ENCODE measurements around the gene POLH. TPM values are rescaled to one million over a fixed set of nuclear protein-coding genes. Genes with fewer than 3 reads are reported as not detected.
"Not testable (repeated sequence)": the region's sequence is repeated elsewhere in the genome, so short reads cannot be mapped to it uniquely, and the experiment has no call there.

POLH gene
- total and polyA plus RNA-seq, 2 of the 4 experiments (the other 2 are of a cell fraction) = 13.3 to 26.0 TPM

- no peak overlapping the region for H3K56ac ChIP-seq (ENCODE audit: extremely low read depth, insufficient read depth, low read length)
- no peak overlapping the region for H3K18ac ChIP-seq (ENCODE audit: low read depth, low read length)
- dilution Hi-C loops (cut with HindIII; ENCODE audit: low sequenced_read_pairs, unreplicated experiment) = no loop called here
- H4K8ac ChIP-seq (ENCODE audit: low read depth in 2 of 2, low read length in 2 of 2) = no peak overlapping the region
- no peak overlapping the region for H4K91ac ChIP-seq (ENCODE audit: insufficient read depth, low read depth, low read length)
- ChIA-PET POLR2A (ENCODE audit: unreplicated experiment) (interaction anchor here (0.6 kb wide), 1 partner anchor 738 kb away, joined by 6 read pairs; no protein-coding TSS in a partner anchor), CTCF (no interaction called here)
- H3K9me3 ChIP-seq (ENCODE audit: control insufficient read depth, insufficient read depth, low read length) = no peaks in the 10 kb centered on the region
- intact Hi-C loops (cut with micrococcal nuclease) = no loop called here
- ATAC-seq (ENCODE audit: low read depth) (no peak), DNase-seq (no peak)
- no peak overlapping the region for H2BK20ac ChIP-seq (ENCODE audit: low read depth, low read length)
- no peaks in the 10 kb centered on the region for H3K4me1 ChIP-seq (ENCODE audit: control insufficient read depth, insufficient read depth, low read length)
- H3K79me1 ChIP-seq (ENCODE audit: low read depth in 1 of 2, low read length in 2 of 2) = peaks cover 19 to 26% of the 10 kb centered on the region in 2 experiments
- H3K14ac ChIP-seq (replicated peaks; ENCODE audit: low read depth, low read length) = no peak overlapping the region
- H2AFZ ChIP-seq (replicated peaks; ENCODE audit: low read length, poor library complexity) = no peak overlapping the region
- H3K9me1 ChIP-seq (ENCODE audit: insufficient read depth, low read length) = peaks cover 3% of the 10 kb centered on the region
- no peak overlapping the region for H2BK5ac ChIP-seq (ENCODE audit: low read depth, low read length, poor library complexity, severe bottlenecking)
- H2BK15ac ChIP-seq (ENCODE audit: low read depth, low read length) = no peak overlapping the region
- H2AK9ac ChIP-seq (replicated peaks; ENCODE audit: low read depth, low read length, poor library complexity) = no peak overlapping the region
- H3K9ac ChIP-seq (ENCODE audit: low read depth, low read length) = no peak overlapping the region
- in situ Hi-C loops (cut with MboI; ENCODE audit: low sequenced_read_pairs) = no loop called here
- no peaks in the 10 kb centered on the region for H3K27me3 ChIP-seq (ENCODE audit: control insufficient read depth, insufficient read depth, low read length)
- H3K27ac ChIP-seq (ENCODE audit: insufficient read depth, low read length) = no peak overlapping the region
- no peak overlapping the region for H4K5ac ChIP-seq (ENCODE audit: low read depth, low read length)
- peaks cover 32% of the 10 kb centered on the region for H3K36me3 ChIP-seq (ENCODE audit: control insufficient read depth, insufficient read depth, low read length)
- no peak overlapping the region for H2AK5ac ChIP-seq (ENCODE audit: low read depth, low read length)
- no peak overlapping the region for H3K23ac ChIP-seq (ENCODE audit: low read depth, low read length)
- H3K4ac ChIP-seq (ENCODE audit: low read depth, low read length) = no peak overlapping the region
- no peak overlapping the region for H2BK120ac ChIP-seq (ENCODE audit: low read depth, low read length)
- no CpG with 5 or more reads among the region's 5 CpGs for WGBS, 2 experiments (ENCODE audit: extremely low coverage in 2 of 2, insufficient read length in 1 of 2)
- no peaks in the 10 kb centered on the region for H4K20me1 ChIP-seq (ENCODE audit: insufficient read depth, low read length)
- no TSS peak for BruUV-seq (replicated peaks)
- no peak overlapping the region for H3K4me2 ChIP-seq (ENCODE audit: low read depth, low read length)
- H3K4me3 ChIP-seq (ENCODE audit: insufficient read depth, low read depth, low read length) = no peak overlapping the region
- TF ChIP-seq BHLHE40 (IDR thresholded peaks at IDR 0.05; ENCODE audit: low read depth, low read length) (no peak), FOS (IDR thresholded peaks at IDR 0.05; ENCODE audit: low read depth, low read length) (no peak), CHD1 (IDR thresholded peaks at IDR 0.05; ENCODE audit: low read depth, low read length) (no peak), RFX5 (IDR thresholded peaks at IDR 0.05; ENCODE audit: low read depth, low read length) (no peak)
Observed at GRCh38 chr6:43588194-43588593, 12.2 kb downstream of the POLH start.

GRCh38 chr6:43589564-43589963, 13.6 kb downstream of the POLH start:
- H3K9me1 ChIP-seq (ENCODE audit: insufficient read depth, low read length); H2AK5ac ChIP-seq (ENCODE audit: low read depth, low read length); H3K14ac ChIP-seq (replicated peaks; ENCODE audit: low read depth, low read length); H3K56ac ChIP-seq (ENCODE audit: extremely low read depth, insufficient read depth, low read length); H4K8ac ChIP-seq (ENCODE audit: low read depth in 2 of 2, low read length in 2 of 2); H3K4me3 ChIP-seq (ENCODE audit: insufficient read depth, low read depth, low read length); H2BK20ac ChIP-seq (ENCODE audit: low read depth, low read length); in situ Hi-C loops (cut with MboI; ENCODE audit: low sequenced_read_pairs); H3K27ac ChIP-seq (ENCODE audit: insufficient read depth, low read length); H2BK15ac ChIP-seq (ENCODE audit: low read depth, low read length); H4K91ac ChIP-seq (ENCODE audit: insufficient read depth, low read depth, low read length); H3K4ac ChIP-seq (ENCODE audit: low read depth, low read length); H2AFZ ChIP-seq (replicated peaks; ENCODE audit: low read length, poor library complexity); POLR2A ChIA-PET (ENCODE audit: unreplicated experiment); H3K18ac ChIP-seq (ENCODE audit: low read depth, low read length); H2BK120ac ChIP-seq (ENCODE audit: low read depth, low read length); H2BK5ac ChIP-seq (ENCODE audit: low read depth, low read length, poor library complexity, severe bottlenecking); H3K9ac ChIP-seq (ENCODE audit: low read depth, low read length); H3K4me1 ChIP-seq (ENCODE audit: control insufficient read depth, insufficient read depth, low read length); H4K20me1 ChIP-seq (ENCODE audit: insufficient read depth, low read length); H3K27me3 ChIP-seq (ENCODE audit: control insufficient read depth, insufficient read depth, low read length); H2AK9ac ChIP-seq (replicated peaks; ENCODE audit: low read depth, low read length, poor library complexity); BruUV-seq (replicated peaks); H3K9me3 ChIP-seq (ENCODE audit: control insufficient read depth, insufficient read depth, low read length); DNase-seq; dilution Hi-C loops (cut with HindIII; ENCODE audit: low sequenced_read_pairs, unreplicated experiment); H3K23ac ChIP-seq (ENCODE audit: low read depth, low read length); ATAC-seq (ENCODE audit: low read depth); H3K4me2 ChIP-seq (ENCODE audit: low read depth, low read length); H4K5ac ChIP-seq (ENCODE audit: low read depth, low read length); intact Hi-C loops (cut with micrococcal nuclease): not testable (repeated sequence)
- CTCF ChIA-PET = interaction anchor here (0.6 kb wide), 1 partner anchor 534 kb away, joined by 3 read pairs; no protein-coding TSS in a partner anchor
- Histone ChIP-seq H3K79me1 (ENCODE audit: low read depth in 1 of 2, low read length in 2 of 2) (peaks cover 20 to 25% of the 10 kb centered on the region in 2 experiments), H3K36me3 (ENCODE audit: control insufficient read depth, insufficient read depth, low read length) (peaks cover 29% of the 10 kb centered on the region)
- no CpG with 5 or more reads among the region's 1 CpG for WGBS, 2 experiments (ENCODE audit: extremely low coverage in 2 of 2, insufficient read length in 1 of 2)
